Measurements from ENCODE around the gene BLOC1S4.
"Not testable (repeated sequence)": the region's sequence is repeated elsewhere in the genome, so short reads cannot be mapped to it uniquely, and the experiment has no call there.

The BLOC1S4 gene

GRCh38 chr4:6719611-6720179 lies 3.7 kb downstream of the BLOC1S4 start:
- DNase-seq = no peak

- peak; percentile 87 for DNase-seq
Observed at GRCh38 chr4:6720202-6720699, 4.3 kb downstream of the BLOC1S4 start.

GRCh38 chr4:6721121-6721520 lies 5.1 kb downstream of the BLOC1S4 start:
- no peak for DNase-seq

- DNase-seq = no peak
Observed at GRCh38 chr4:6722891-6723290, 6.9 kb downstream of the BLOC1S4 start.

GRCh38 chr4:6723851-6724250 lies 7.9 kb downstream of the BLOC1S4 start:
- no peak for DNase-seq

- no peak for DNase-seq
Observed at GRCh38 chr4:6724421-6725111, 8.6 kb downstream of the BLOC1S4 start.

GRCh38 chr4:6725427-6725961 lies 9.5 kb downstream of the BLOC1S4 start:
- DNase-seq = not testable (repeated sequence)

- DNase-seq = no peak
Observed at GRCh38 chr4:6727081-6727942, 11.3 kb downstream of the BLOC1S4 start.

- DNase-seq = no peak
Observed at GRCh38 chr4:6727943-6728250, 11.9 kb downstream of the BLOC1S4 start.

GRCh38 chr4:6728320-6729029 lies 12.5 kb downstream of the BLOC1S4 start:
- DNase-seq = no peak

GRCh38 chr4:6730603-6731317 lies 14.8 kb downstream of the BLOC1S4 start:
- peak; percentile 57 for DNase-seq

- no peak for DNase-seq
Observed at GRCh38 chr4:6731318-6731675, 15.3 kb downstream of the BLOC1S4 start.

- DNase-seq = no peak
Observed at GRCh38 chr4:6731780-6732179, 15.8 kb downstream of the BLOC1S4 start.

GRCh38 chr4:6732441-6733357 lies 16.7 kb downstream of the BLOC1S4 start:
- peak; percentile 78 for DNase-seq

GRCh38 chr4:6733358-6734164 lies 17.6 kb downstream of the BLOC1S4 start:
- DNase-seq = no peak

GRCh38 chr4:6734165-6734786 lies 18.3 kb downstream of the BLOC1S4 start:
- no peak for DNase-seq

- no peak for DNase-seq
Observed at GRCh38 chr4:6739920-6740319, 23.9 kb downstream of the BLOC1S4 start.

- no peak for DNase-seq
Observed at GRCh38 chr4:6740347-6740746, 24.4 kb downstream of the BLOC1S4 start.

GRCh38 chr4:6742507-6742906 lies 26.5 kb downstream of the BLOC1S4 start:
- DNase-seq = no peak

- DNase-seq = no peak
Observed at GRCh38 chr4:6742989-6743388, 27.0 kb downstream of the BLOC1S4 start.

Measured in suppressor macrophage treated with lipopolysaccharide for 4 hours (primary cell).